Measurements from ENCODE around the gene DDN.

Gene DDN

GRCh38 chr12:49030714-49031572 lies 31.8 kb upstream of the DDN start:
- DNase-seq, result no peak

GRCh38 chr12:49030119-49030518 lies 30.9 kb upstream of the DDN start:
- no peak for DNase-seq

GRCh38 chr12:49028666-49029275 lies 29.6 kb upstream of the DDN start:
- DNase-seq, result no peak

GRCh38 chr12:49027846-49028555 lies 28.8 kb upstream of the DDN start:
- DNase-seq, result no peak

- DNase-seq, result no peak
Observed at GRCh38 chr12:49026678-49027480, 27.7 kb upstream of the DDN start.

GRCh38 chr12:49026101-49026500 lies 26.9 kb upstream of the DDN start:
- DNase-seq, result no peak

GRCh38 chr12:49025463-49025862 lies 26.3 kb upstream of the DDN start:
- no peak for DNase-seq

GRCh38 chr12:49024543-49024942 lies 25.4 kb upstream of the DDN start:
- no peak for DNase-seq

GRCh38 chr12:49023812-49024211 lies 24.6 kb upstream of the DDN start:
- DNase-seq, result no peak

- DNase-seq, result no peak
Observed at GRCh38 chr12:49022558-49023178, 23.5 kb upstream of the DDN start.

GRCh38 chr12:49021292-49021915 lies 22.2 kb upstream of the DDN start:
- DNase-seq, result no peak

- DNase-seq, result no peak
Observed at GRCh38 chr12:49020441-49020840, 21.3 kb upstream of the DDN start.

- peak; percentile 28 for DNase-seq
Observed at GRCh38 chr12:49019443-49020324, 20.5 kb upstream of the DDN start.

- no peak for DNase-seq
Observed at GRCh38 chr12:49019120-49019430, 19.9 kb upstream of the DDN start.

- DNase-seq, result peak; percentile 95
Observed at GRCh38 chr12:49018261-49019119, 19.3 kb upstream of the DDN start, which contains the start of gene PRKAG1. Gene PRKAG1 (minus strand): TSS chr12:49018776. CDS start chr12:49018740, 36 bp downstream.

GRCh38 chr12:49017891-49018260 lies 18.7 kb upstream of the DDN start:
- DNase-seq, result peak; percentile 60

- DNase-seq, result no peak
Observed at GRCh38 chr12:49015196-49015595, 16.0 kb upstream of the DDN start.

- DNase-seq, result no peak
Observed at GRCh38 chr12:49014547-49014946, 15.4 kb upstream of the DDN start.

GRCh38 chr12:49013428-49013827 lies 14.3 kb upstream of the DDN start:
- no peak for DNase-seq

GRCh38 chr12:49012739-49013138 lies 13.6 kb upstream of the DDN start:
- no peak for DNase-seq
